Parathyroid adenoma (tissue), 2 donors: ENCODE results near the gene ZNF835.
A peak's percentile ranks its signal among the peaks of the same experiment; 100 is the strongest.
"Not testable (repeated sequence)": the region's sequence is repeated elsewhere in the genome, so short reads cannot be mapped to it uniquely, and the experiment has no call there.

Experiments used
- H2AFZ ChIP-seq: fragments of 300-600 bp; sonication (generic); one replicate; pipeline ENCODE4 v1.7.0; 2017; ENCODE audit warnings: antibody characterized with exemption, mild to moderate bottlenecking
- H3K27ac ChIP-seq: fragments of 300-600 bp; sonication (generic); one replicate; pipeline ENCODE4 v1.7.0; 2017
- H3K27me3 ChIP-seq: fragments of 300-600 bp; sonication (generic); one replicate; pipeline ENCODE4 v1.7.0; 2017; ENCODE audit warnings: low read length; ENCODE audit not compliant: control insufficient read depth, insufficient read depth
- H3K36me3 ChIP-seq: fragments of 300-600 bp; sonication (generic); one replicate; pipeline ENCODE4 v1.7.0; 2017; ENCODE audit warnings: low read length; ENCODE audit not compliant: control insufficient read depth, insufficient read depth
- H3K4me1 ChIP-seq: fragments of 300-600 bp; sonication (generic); one replicate; pipeline ENCODE4 v1.7.0; 2017; ENCODE audit warnings: control low read depth
- H3K4me2 ChIP-seq: fragments of 300-600 bp; sonication (generic); one replicate; pipeline ENCODE4 v1.7.0; 2017; ENCODE audit warnings: low read length
- H3K4me3 ChIP-seq: fragments of 300-600 bp; sonication (generic); one replicate; pipeline ENCODE4 v1.7.0; 2017; ENCODE audit warnings: low read depth, low read length
- H3K79me2 ChIP-seq: fragments of 300-600 bp; sonication (generic); one replicate; pipeline ENCODE4 v1.7.0; 2017; ENCODE audit warnings: control low read depth
- H3K9ac ChIP-seq: fragments of 300-600 bp; sonication (generic); one replicate; pipeline ENCODE4 v1.7.0; 2017; ENCODE audit warnings: mild to moderate bottlenecking
- H3K9me3 ChIP-seq: fragments of 300-600 bp; sonication (generic); one replicate; pipeline ENCODE4 v1.7.0; 2017; ENCODE audit warnings: low read length; ENCODE audit not compliant: control insufficient read depth
- CTCF ChIP-seq: fragments of 300-600 bp; sonication (generic); IDR thresholded peaks from one replicate; pipeline ENCODE4 v1.7.0; 2017; ENCODE audit warnings: antibody characterized with exemption, mild to moderate bottlenecking
- donor health status: primary hyperparathyroidism.

ZNF835 gene

GRCh38 chr19:56683116-56683515, 11.6 kb upstream of the ZNF835 start:
- Histone ChIP-seq H3K4me2 (peak overlapping the region; percentile 40), H3K27me3 (no peaks in the 10 kb centered on the region), H3K4me3 (peak overlapping the region; percentile 4), H2AFZ (no peak overlapping the region), H3K9ac (no peak overlapping the region), H3K79me2 (no peaks in the 10 kb centered on the region), H3K9me3 (no peaks in the 10 kb centered on the region), H3K4me1 (no peaks in the 10 kb centered on the region), H3K27ac (no peak overlapping the region), H3K36me3 (no peaks in the 10 kb centered on the region)
- TF ChIP-seq CTCF, result no peak

- Histone ChIP-seq H3K4me2 (peak overlapping the region; percentile 39), H3K9ac (no peak overlapping the region), H3K79me2 (no peaks in the 10 kb centered on the region), H3K4me3 (no peak overlapping the region), H3K36me3 (no peaks in the 10 kb centered on the region), H3K27me3 (no peaks in the 10 kb centered on the region), H3K9me3 (no peaks in the 10 kb centered on the region), H2AFZ (no peak overlapping the region), H3K27ac (no peak overlapping the region), H3K4me1 (no peaks in the 10 kb centered on the region)
- TF ChIP-seq CTCF, result no peak
Observed at GRCh38 chr19:56681702-56682101, 10.1 kb upstream of the ZNF835 start.

- no peak overlapping the region for H3K27ac ChIP-seq
- TF ChIP-seq CTCF, result no peak
- H3K4me3 ChIP-seq, result no peak overlapping the region
- no peaks in the 10 kb centered on the region for H3K27me3 ChIP-seq
- no peak overlapping the region for H2AFZ ChIP-seq
- no peaks in the 10 kb centered on the region for H3K9me3 ChIP-seq
- H3K79me2 ChIP-seq, result no peaks in the 10 kb centered on the region
- H3K4me1 ChIP-seq, result no peaks in the 10 kb centered on the region
- no peak overlapping the region for H3K9ac ChIP-seq
- no peaks in the 10 kb centered on the region for H3K36me3 ChIP-seq
- no peak overlapping the region for H3K4me2 ChIP-seq
Observed at GRCh38 chr19:56678205-56678604, 6.6 kb upstream of the ZNF835 start.

GRCh38 chr19:56672610-56673009, 1.1 kb upstream of the ZNF835 start:
- H3K9me3 ChIP-seq, H2AFZ ChIP-seq, H3K4me2 ChIP-seq, H3K4me3 ChIP-seq, H3K79me2 ChIP-seq, H3K27ac ChIP-seq, H3K4me1 ChIP-seq, H3K9ac ChIP-seq, H3K36me3 ChIP-seq, H3K27me3 ChIP-seq: not testable (repeated sequence)

GRCh38 chr19:56670961-56671612, 470 bp downstream of the ZNF835 start:
- Histone ChIP-seq H3K27ac (peak overlapping the region; percentile 20), H3K79me2 (no peaks in the 10 kb centered on the region)
- TF ChIP-seq CTCF, result no peak

More at GRCh38 chr19:56670961-56671612, 470 bp downstream of the ZNF835 start:
- no peaks in the 10 kb centered on the region for H3K27me3 ChIP-seq
- H3K4me3 ChIP-seq, result peak overlapping the region; percentile 71
- no peaks in the 10 kb centered on the region for H3K9me3 ChIP-seq
- no peaks in the 10 kb centered on the region for H3K36me3 ChIP-seq
- H2AFZ ChIP-seq, result peak overlapping the region; percentile 88
- no peak overlapping the region for H3K9ac ChIP-seq
- H3K4me1 ChIP-seq, result peaks cover 8% of the 10 kb centered on the region
- H3K4me2 ChIP-seq, result peak overlapping the region; percentile 72
